Measurements from ENCODE around the gene KHK. TPM values are rescaled to one million over a fixed set of nuclear protein-coding genes. Genes with fewer than 3 reads are reported as not detected.

Gene KHK
- total and polyA plus RNA-seq, 12 donors: 0.32 to 4.6 (median 2.2) TPM

GRCh38 chr2:27071277-27071989 is 15.1 kb upstream of the KHK start, which contains the start of gene OST4:
TSS of gene OST4 (minus strand) at chr2:27071654.
- intact Hi-C loops (cut with DNase I): loop anchor here in 3 of 10 donors (1.0 to 2.0 kb wide), 2 partner anchors 20 to 21 kb away; partner anchors contain the start of gene AGBL5 (in 3 of the 3)
- WGBS, 2 donors: 0 to 1% methylated on average over 78 to 86 of the region's 86 CpGs
- Histone ChIP-seq H3K27ac (peak within 1 kb of the TSS; percentile 70 to 98 (median 97)), H3K36me3 (peaks cover 0 to 40% (median 9%) of the 10 kb centered on the region in 9 donors), H3K4me3 (peak within 1 kb of the TSS; percentile 50 to 98 (median 89)), H3K9me3 (no peaks in the 10 kb centered on the region), H3K4me1 (peaks cover 10 to 78% (median 64%) of the 10 kb centered on the region in 9 donors), H3K27me3 (no peaks in the 10 kb centered on the region)
- TF ChIP-seq CTCF (IDR thresholded peaks at IDR 0.05): peak in 3 of 9 donors; percentile 7 to 41 (median 21)
- peak; percentile 92 to 95 for DNase-seq
- peak; percentile 87 to 96 (median 94) for ATAC-seq

GRCh38 chr2:27071990-27072830 is 14.4 kb upstream of the KHK start:
- Histone ChIP-seq H3K36me3 (peaks cover 0 to 32% (median 9%) of the 10 kb centered on the region in 9 donors), H3K27me3 (no peaks in the 10 kb centered on the region), H3K4me1 (peaks cover 10 to 84% (median 67%) of the 10 kb centered on the region in 9 donors), H3K9me3 (no peaks in the 10 kb centered on the region), H3K4me3 (peak overlapping the region; percentile 50 to 98 (median 89)), H3K27ac (peak overlapping the region; percentile 70 to 98 (median 97))
- no peak for TF ChIP-seq CTCF (IDR thresholded peaks at IDR 0.05)
- peak; percentile 76 to 86 for DNase-seq
- ATAC-seq: peak; percentile 10 to 78 (median 55)
- WGBS, 2 donors: 3% methylated on average over 34 of the region's 34 CpGs
- intact Hi-C loops (cut with DNase I): loop anchor here in 3 of 10 donors (1.0 to 2.0 kb wide), 2 partner anchors 21 kb away; partner anchors contain the start of gene AGBL5 (in 3 of the 3)

- intact Hi-C loops (cut with DNase I): no loop called here
- Histone ChIP-seq H3K27ac (peak overlapping the region in 9 of 10 donors; percentile 91 to 98 (median 97)), H3K36me3 (peaks cover 0 to 25% (median 8%) of the 10 kb centered on the region in 9 donors), H3K9me3 (no peaks in the 10 kb centered on the region), H3K4me1 (peaks cover 10 to 89% (median 75%) of the 10 kb centered on the region in 9 donors), H3K4me3 (peak overlapping the region in 4 of 10 donors; percentile 75 to 98 (median 85)), H3K27me3 (no peaks in the 10 kb centered on the region)
- 51 to 60% methylated on average over 5 of the region's 5 CpGs for WGBS, 2 donors
- no peak for DNase-seq
- no peak for TF ChIP-seq CTCF (IDR thresholded peaks at IDR 0.05)
- no peak for ATAC-seq
Measured at GRCh38 chr2:27072920-27073319, 13.7 kb upstream of the KHK start.

GRCh38 chr2:27073782-27074181 is 12.8 kb upstream of the KHK start:
- Histone ChIP-seq H3K4me1 (peaks cover 10 to 83% (median 69%) of the 10 kb centered on the region in 9 donors), H3K36me3 (peaks cover 0 to 17% (median 0%) of the 10 kb centered on the region in 9 donors), H3K27ac (peak overlapping the region in 9 of 10 donors; percentile 50 to 98 (median 97)), H3K4me3 (no peak overlapping the region), H3K27me3 (no peaks in the 10 kb centered on the region), H3K9me3 (no peaks in the 10 kb centered on the region)
- peak in 1 of 2 donors; percentile 59 for DNase-seq
- intact Hi-C loops (cut with DNase I): no loop called here
- ATAC-seq: no peak
- TF ChIP-seq CTCF (IDR thresholded peaks at IDR 0.05): no peak
- 29 to 43% methylated on average over 2 of the region's 2 CpGs for WGBS, 2 donors
